Neuron (in vitro differentiated cells): ENCODE data around the gene TTC5.
"Not testable (repeated sequence)": the region's sequence is repeated elsewhere in the genome, so short reads cannot be mapped to it uniquely, and the experiment has no call there.

Experiments
- H2AFZ ChIP-seq: one replicate; pipeline ENCODE4 v1.6.1; 2013; ENCODE audit warnings: low read depth, mild to moderate bottlenecking, inconsistent platforms, low read length, moderate library complexity
- H3K27me3 ChIP-seq: one replicate; pipeline ENCODE4 v1.6.1; 2013; ENCODE audit warnings: low read length; ENCODE audit not compliant: insufficient read depth
- H3K36me3 ChIP-seq: one replicate; pipeline ENCODE4 v1.6.1; 2013; ENCODE audit warnings: low read length; ENCODE audit not compliant: insufficient read depth
- H3K4me1 ChIP-seq: one replicate; pipeline ENCODE4 v1.6.1; 2013; ENCODE audit warnings: low read length; ENCODE audit not compliant: insufficient read depth
- H3K4me3 ChIP-seq: 2 replicates; pipeline ENCODE4 v1.5.1; 2013; ENCODE audit warnings: mild to moderate bottlenecking, low read length, moderate library complexity
- H3K9me3 ChIP-seq: one replicate; pipeline ENCODE4 v1.6.1; 2013; ENCODE audit warnings: low read length

TTC5 gene, protein sequence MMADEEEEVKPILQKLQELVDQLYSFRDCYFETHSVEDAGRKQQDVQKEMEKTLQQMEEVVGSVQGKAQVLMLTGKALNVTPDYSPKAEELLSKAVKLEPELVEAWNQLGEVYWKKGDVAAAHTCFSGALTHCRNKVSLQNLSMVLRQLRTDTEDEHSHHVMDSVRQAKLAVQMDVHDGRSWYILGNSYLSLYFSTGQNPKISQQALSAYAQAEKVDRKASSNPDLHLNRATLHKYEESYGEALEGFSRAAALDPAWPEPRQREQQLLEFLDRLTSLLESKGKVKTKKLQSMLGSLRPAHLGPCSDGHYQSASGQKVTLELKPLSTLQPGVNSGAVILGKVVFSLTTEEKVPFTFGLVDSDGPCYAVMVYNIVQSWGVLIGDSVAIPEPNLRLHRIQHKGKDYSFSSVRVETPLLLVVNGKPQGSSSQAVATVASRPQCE

DNA sequence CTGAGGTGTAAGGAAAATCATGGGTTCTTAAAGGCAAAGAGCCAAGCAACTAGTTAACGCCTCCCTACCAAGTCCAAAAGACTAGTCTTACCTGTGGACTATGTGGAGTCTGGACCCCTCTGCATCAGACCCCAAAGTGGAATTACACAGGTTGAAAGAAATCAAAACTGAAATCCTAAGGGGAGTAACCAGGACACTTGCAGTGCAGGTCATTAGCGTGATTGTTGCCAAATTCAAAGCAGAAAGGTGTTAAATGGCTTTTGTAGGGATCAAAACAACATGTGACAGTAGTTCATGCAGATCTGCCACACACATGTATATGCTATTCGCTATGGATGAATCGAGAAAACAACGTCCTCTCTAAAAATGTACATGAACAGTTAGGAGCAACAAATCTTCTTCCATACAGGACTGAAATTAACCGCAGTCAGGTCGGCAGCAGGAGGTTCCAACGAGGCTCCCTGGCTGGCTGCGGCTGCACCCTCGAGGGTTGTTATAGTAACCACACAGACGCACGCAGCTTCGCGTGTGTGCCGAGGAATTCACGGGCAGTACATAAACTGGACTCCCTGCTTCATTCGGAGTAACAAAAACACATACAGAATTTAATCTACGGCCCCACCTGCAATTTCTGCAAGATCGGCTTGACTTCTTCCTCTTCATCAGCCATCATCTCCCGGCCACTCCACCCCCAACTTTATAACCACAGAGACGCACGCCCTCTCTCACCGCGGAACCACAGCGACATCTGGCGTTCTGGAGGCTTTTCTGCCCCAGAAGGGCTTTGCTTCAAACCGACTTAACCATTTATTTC lies at the start of gene TTC5:
Gene TTC5, minus strand, starts transcription at position 687 of the 814 bp plus-strand sequence. Its CDS starts 14 bp downstream, at position 673.
- Histone ChIP-seq H3K4me3 (peak within 1 kb of the TSS; percentile 81), H3K27me3 (no peaks in the 10 kb centered on the region), H2AFZ (peak within 1 kb of the TSS; percentile 72), H3K4me1 (peaks cover 13% of the 10 kb centered on the region), H3K9me3 (no peaks in the 10 kb centered on the region), H3K36me3 (peaks cover 12% of the 10 kb centered on the region)

DNA sequence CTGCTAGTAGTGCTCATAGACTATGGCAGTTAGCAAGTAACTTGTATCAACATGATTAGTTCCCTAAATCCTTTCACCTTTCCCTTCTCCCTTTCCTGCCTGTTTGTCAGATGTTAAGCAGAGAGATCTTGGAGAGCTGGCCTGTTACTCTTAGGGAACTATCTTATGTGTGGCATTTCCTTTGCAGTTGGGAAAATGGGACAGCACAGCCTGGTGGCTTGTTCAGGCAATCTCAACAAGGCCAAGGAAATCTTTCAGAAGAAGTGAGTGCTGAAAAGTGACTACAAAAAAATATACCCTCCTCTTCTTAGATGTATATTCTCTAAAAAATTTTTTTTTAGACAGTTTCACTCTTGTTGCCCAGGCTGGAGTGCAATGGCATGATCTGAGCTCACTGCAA lies 45.1 kb upstream of the TTC5 start:
- Histone ChIP-seq H3K4me1 (no peaks in the 10 kb centered on the region), H2AFZ (no peak overlapping the region), H3K4me3 (no peak overlapping the region), H3K36me3 (peaks cover 80% of the 10 kb centered on the region), H3K27me3 (no peaks in the 10 kb centered on the region), H3K9me3 (no peaks in the 10 kb centered on the region)

DNA sequence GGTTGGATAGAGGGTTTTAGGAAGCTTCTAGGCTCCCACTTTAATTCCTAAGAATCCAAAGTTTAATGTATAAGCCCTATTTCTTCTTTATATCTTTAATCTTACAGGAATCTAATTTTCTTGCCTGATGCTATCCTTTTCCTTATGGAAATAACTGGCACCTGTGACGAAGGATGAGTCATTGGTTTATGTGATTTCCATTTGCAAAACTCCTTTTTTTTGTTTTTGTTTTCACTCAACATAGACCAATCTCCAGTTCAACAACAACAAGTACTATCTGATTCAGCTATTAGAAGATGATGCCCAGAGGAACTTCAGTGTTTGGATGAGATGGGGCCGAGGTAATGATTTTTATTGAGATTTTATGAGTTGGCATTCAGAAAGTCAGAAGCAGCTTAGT lies 44.5 kb upstream of the TTC5 start:
- Histone ChIP-seq H3K36me3 (peaks cover 82% of the 10 kb centered on the region), H3K9me3 (no peaks in the 10 kb centered on the region), H3K27me3 (no peaks in the 10 kb centered on the region), H3K4me3 (no peak overlapping the region), H2AFZ (no peak overlapping the region), H3K4me1 (no peaks in the 10 kb centered on the region)

- H3K36me3 ChIP-seq = peaks cover 69% of the 10 kb centered on the region
- H3K4me1 ChIP-seq = no peaks in the 10 kb centered on the region
- H3K4me3 ChIP-seq = no peak overlapping the region
- H2AFZ ChIP-seq = no peak overlapping the region
- no peaks in the 10 kb centered on the region for H3K9me3 ChIP-seq
- no peaks in the 10 kb centered on the region for H3K27me3 ChIP-seq
Measured at GRCh38 chr14:20347747-20348146, 42.0 kb upstream of the TTC5 start.

GRCh38 chr14:20346713-20347112 lies 41.0 kb upstream of the TTC5 start:
- Histone ChIP-seq H3K27me3 (no peaks in the 10 kb centered on the region), H3K4me3 (no peak overlapping the region), H3K4me1 (no peaks in the 10 kb centered on the region), H3K9me3 (no peaks in the 10 kb centered on the region), H2AFZ (no peak overlapping the region), H3K36me3 (peaks cover 61% of the 10 kb centered on the region)

DNA sequence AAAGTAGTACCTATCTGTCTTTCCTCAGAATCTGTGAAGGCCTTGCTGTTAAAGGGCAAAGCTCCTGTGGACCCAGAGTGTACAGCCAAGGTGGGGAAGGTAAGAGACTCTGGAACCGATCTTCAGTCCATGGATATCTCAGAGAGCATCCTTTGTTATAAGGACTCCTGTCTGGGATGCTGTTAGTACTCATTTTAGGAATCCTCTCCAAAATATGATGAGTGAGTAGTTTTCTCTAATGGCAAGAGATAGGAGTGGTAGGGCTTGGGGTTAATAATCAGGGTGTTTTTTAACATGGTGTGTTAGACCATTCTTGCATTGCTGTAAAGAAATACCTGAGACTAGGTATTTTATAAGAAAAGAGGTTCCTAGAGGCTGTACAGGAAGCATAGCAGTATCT lies 39.6 kb upstream of the TTC5 start:
- no peaks in the 10 kb centered on the region for H3K4me1 ChIP-seq
- H3K9me3 ChIP-seq = no peaks in the 10 kb centered on the region
- H3K4me3 ChIP-seq = no peak overlapping the region
- no peaks in the 10 kb centered on the region for H3K27me3 ChIP-seq
- no peak overlapping the region for H2AFZ ChIP-seq
- peaks cover 50% of the 10 kb centered on the region for H3K36me3 ChIP-seq

DNA sequence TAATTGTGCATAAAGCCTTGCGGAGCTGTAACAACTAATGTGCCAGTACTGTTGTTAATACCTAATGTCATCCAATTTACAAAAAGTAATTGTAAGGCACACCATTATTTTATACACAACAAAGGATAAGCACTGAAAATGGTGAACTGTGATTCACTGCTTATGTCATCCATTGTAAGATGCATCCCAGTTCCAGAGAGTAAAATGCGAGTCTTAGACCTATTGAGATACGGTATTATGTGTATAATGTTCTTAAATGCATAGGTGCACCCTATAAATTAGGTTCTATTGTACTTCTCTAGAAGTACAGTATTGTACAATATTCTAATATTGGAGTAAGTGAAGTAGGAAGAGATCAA lies 38.1 kb upstream of the TTC5 start:
- Histone ChIP-seq H3K4me1 (no peaks in the 10 kb centered on the region), H3K9me3 (no peaks in the 10 kb centered on the region), H3K36me3 (peaks cover 37% of the 10 kb centered on the region), H2AFZ (peak overlapping the region; percentile 70), H3K4me3 (peak overlapping the region; percentile 83), H3K27me3 (no peaks in the 10 kb centered on the region)

- Histone ChIP-seq H2AFZ (peak within 1 kb of the TSS; percentile 70), H3K9me3 (no peaks in the 10 kb centered on the region), H3K4me3 (peak within 1 kb of the TSS; percentile 83), H3K4me1 (no peaks in the 10 kb centered on the region), H3K27me3 (no peaks in the 10 kb centered on the region), H3K36me3 (peaks cover 32% of the 10 kb centered on the region)
Measured at GRCh38 chr14:20343092-20343861, 37.5 kb upstream of the TTC5 start, which contains the start of gene PARP2. Gene PARP2 (plus strand): TSS chr14:20343635. CDS start chr14:20343642, 7 bp downstream.

DNA sequence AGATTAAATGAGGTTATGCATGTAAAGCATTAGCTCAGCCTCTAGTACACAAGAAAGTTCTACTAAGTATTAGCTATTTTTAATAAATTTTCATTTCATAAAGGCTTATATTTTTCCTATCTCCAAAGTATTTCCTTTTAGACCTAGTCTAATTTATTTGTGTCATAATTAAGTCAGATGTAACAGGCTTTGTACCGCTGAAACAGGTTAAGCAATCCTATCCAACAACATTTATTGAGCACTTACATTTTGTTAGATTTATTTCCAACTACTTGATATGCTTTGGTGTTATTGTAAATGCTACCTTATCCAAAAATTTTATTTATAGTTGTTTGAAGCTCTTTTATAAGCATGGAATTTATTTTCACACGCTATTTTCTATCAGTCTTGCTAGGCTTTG lies 35.9 kb upstream of the TTC5 start:
- Histone ChIP-seq H3K4me1 (no peaks in the 10 kb centered on the region), H3K27me3 (no peaks in the 10 kb centered on the region), H2AFZ (peak overlapping the region; percentile 63), H3K4me3 (peak overlapping the region; percentile 53), H3K36me3 (peaks cover 18% of the 10 kb centered on the region), H3K9me3 (no peaks in the 10 kb centered on the region)

- H3K9me3 ChIP-seq, H3K4me3 ChIP-seq, H3K4me1 ChIP-seq, H3K27me3 ChIP-seq, H2AFZ ChIP-seq: not testable (repeated sequence)
- peaks cover 13% of the 10 kb centered on the region for H3K36me3 ChIP-seq
Measured at GRCh38 chr14:20341032-20341431, 35.3 kb upstream of the TTC5 start.

- Histone ChIP-seq H2AFZ (no peak overlapping the region), H3K27me3 (no peaks in the 10 kb centered on the region), H3K4me1 (peaks cover 7% of the 10 kb centered on the region), H3K4me3 (peak overlapping the region; percentile 90), H3K36me3 (peaks cover 6% of the 10 kb centered on the region), H3K9me3 (no peaks in the 10 kb centered on the region)
Measured at GRCh38 chr14:20334017-20334416, 28.3 kb upstream of the TTC5 start.

GRCh38 chr14:20333494-20333841 lies 27.7 kb upstream of the TTC5 start:
- peak overlapping the region; percentile 90 for H3K4me3 ChIP-seq
- no peaks in the 10 kb centered on the region for H3K9me3 ChIP-seq
- H2AFZ ChIP-seq = peak overlapping the region; percentile 94
- peaks cover 11% of the 10 kb centered on the region for H3K36me3 ChIP-seq
- no peaks in the 10 kb centered on the region for H3K27me3 ChIP-seq
- peaks cover 7% of the 10 kb centered on the region for H3K4me1 ChIP-seq
